HepG2 (cell line): ENCODE data around the gene AFDN. TPM values are rescaled to one million over a fixed set of nuclear protein-coding genes. Genes with fewer than 3 reads are reported as not detected.
A peak's percentile ranks its signal among the peaks of the same experiment; 100 is the strongest.

Experiments used
- ATF7 ChIP-seq, 2 experiments: fragments of 450-650 bp in 1 of 2; sonication (generic) in 1 of 2; formaldehyde crosslinking in 1 of 2; IDR thresholded peaks; 2 replicates each; pipeline versions ENCODE4 v1.4.0 to v1.6.1; 2016 to 2020; ENCODE audit warnings: antibody characterized with exemption in 1 of 2, mild to moderate bottlenecking in 1 of 2, missing genetic modification reagents in 1 of 2
- BCL6 ChIP-seq: IDR thresholded peaks from 2 replicates; pipeline ENCODE4 v1.6.1; 2016; ENCODE audit warnings: missing genetic modification reagents, missing compliant biosample characterization
- FUBP1 ChIP-seq: sonication (generic); formaldehyde crosslinking; IDR thresholded peaks from 2 replicates; pipeline ENCODE4 v1.5.1; 2020; ENCODE audit warnings: missing genetic modification reagents, mild to moderate bottlenecking, borderline replicate concordance
- GZF1 ChIP-seq: sonication (generic); formaldehyde crosslinking; IDR thresholded peaks from 2 replicates; pipeline ENCODE4 v1.5.1; 2020; ENCODE audit warnings: mild to moderate bottlenecking, missing genetic modification reagents
- MXD1 ChIP-seq: sonication (generic); formaldehyde crosslinking; IDR thresholded peaks from 2 replicates; pipeline ENCODE4 v1.4.0; 2020; ENCODE audit warnings: mild to moderate bottlenecking, missing genetic modification reagents
- NFE2 ChIP-seq: sonication (generic); formaldehyde crosslinking; IDR thresholded peaks from 2 replicates; pipeline ENCODE4 v1.4.0; 2020; ENCODE audit warnings: missing genetic modification reagents
- PAXIP1 ChIP-seq: sonication (generic); formaldehyde crosslinking; conservative IDR thresholded peaks from 2 replicates; pipeline ENCODE4 v1.4.0; 2020; ENCODE audit warnings: mild to moderate bottlenecking, missing genetic modification reagents, moderate library complexity
- RAD21 ChIP-seq: fragments of 450-650 bp; formaldehyde crosslinking; IDR thresholded peaks from 2 replicates; pipeline ENCODE4 v1.5.0; 2020; ENCODE audit warnings: mild to moderate bottlenecking
- YY1 ChIP-seq: IDR thresholded peaks from 2 replicates; pipeline ENCODE4 v1.6.1; 2011; ENCODE audit warnings: low read length, low read depth, moderate library complexity, mild to moderate bottlenecking; ENCODE audit not compliant: insufficient read depth, insufficient replicate concordance
- ZBTB4 ChIP-seq: sonication (generic); formaldehyde crosslinking; IDR thresholded peaks from 2 replicates; pipeline ENCODE4 v1.4.0; 2020; ENCODE audit warnings: missing genetic modification reagents, mild to moderate bottlenecking, borderline replicate concordance
- ZFP1 ChIP-seq: IDR thresholded peaks from 2 replicates; pipeline ENCODE4 v1.6.1; 2016
- ZMYM2 ChIP-seq: sonication (generic); formaldehyde crosslinking; IDR thresholded peaks from 2 replicates; pipeline ENCODE4 v1.8.0; 2022; ENCODE audit warnings: mild to moderate bottlenecking, missing genetic modification reagents
- ZNF33B ChIP-seq: sonication (generic); formaldehyde crosslinking; IDR thresholded peaks from 2 replicates; pipeline ENCODE4 v1.5.1; 2020; ENCODE audit warnings: mild to moderate bottlenecking, missing genetic modification reagents
- ZNF616 ChIP-seq: sonication (generic); formaldehyde crosslinking; IDR thresholded peaks from 2 replicates; pipeline ENCODE4 v1.5.0; 2020; ENCODE audit warnings: low read depth, mild to moderate bottlenecking, missing genetic modification reagents
- ZNF816 ChIP-seq: sonication (generic); formaldehyde crosslinking; IDR thresholded peaks from 2 replicates; pipeline ENCODE4 v1.8.0; 2022; ENCODE audit warnings: missing genetic modification reagents, mild to moderate bottlenecking, borderline replicate concordance
- ZNF891 ChIP-seq: sonication (generic); formaldehyde crosslinking; IDR thresholded peaks from 2 replicates; pipeline ENCODE4 v1.5.0; 2020; ENCODE audit warnings: mild to moderate bottlenecking, missing genetic modification reagents
- ZSCAN12 ChIP-seq: sonication (generic); formaldehyde crosslinking; IDR thresholded peaks from 2 replicates; pipeline ENCODE4 v1.9.0; 2021; ENCODE audit warnings: mild to moderate bottlenecking, missing genetic modification reagents
- polyA plus RNA-seq, 8 experiments: library from polyadenylated mRNA; depleted of rRNA in 3 of 8; stranded (reverse) in 7 of 8; unstranded in 1 of 8; fragments of >200 nt; fragmentation: Illumina TruSeq in 4 of 8; extraction: Trizol in 4 of 8; gene quantifications; 2 replicates each; pipeline versions ENCODE4 v1.2.1 to v1.2.3, GENCODE V29; 2011 to 2016; ENCODE audit warnings: low read depth in 4 of 8, missing spikeins in 1 of 8, mixed read lengths in 1 of 8; ENCODE audit not compliant: insufficient read depth in 1 of 8
- total RNA-seq, 5 experiments: library from RNA; depleted of rRNA; stranded (reverse); fragments of >200 nt; fragmentation: Illumina TruSeq; extraction: Trizol; gene quantifications; 2 replicates each; pipeline ENCODE4 v1.2.3, GENCODE V29; 2016; ENCODE audit warnings: low read depth in 1 of 5
- TF ChIP-seq, protein P1 (sequence below): sonication (generic); formaldehyde crosslinking; IDR thresholded peaks from 2 replicates; pipeline ENCODE4 v1.5.1; 2020; ENCODE audit warnings: missing genetic modification reagents, mild to moderate bottlenecking, borderline replicate concordance

The AFDN gene
- total and polyA plus RNA-seq, 2 of the 13 experiments (the other 11 are each of a cell fraction or from before 2014, with no cell fraction given), result 136 to 151 TPM

GRCh38 chr6:167806061-167806700 lies 20.5 kb upstream of the AFDN start (continued):
- TF ChIP-seq, protein P1, sequence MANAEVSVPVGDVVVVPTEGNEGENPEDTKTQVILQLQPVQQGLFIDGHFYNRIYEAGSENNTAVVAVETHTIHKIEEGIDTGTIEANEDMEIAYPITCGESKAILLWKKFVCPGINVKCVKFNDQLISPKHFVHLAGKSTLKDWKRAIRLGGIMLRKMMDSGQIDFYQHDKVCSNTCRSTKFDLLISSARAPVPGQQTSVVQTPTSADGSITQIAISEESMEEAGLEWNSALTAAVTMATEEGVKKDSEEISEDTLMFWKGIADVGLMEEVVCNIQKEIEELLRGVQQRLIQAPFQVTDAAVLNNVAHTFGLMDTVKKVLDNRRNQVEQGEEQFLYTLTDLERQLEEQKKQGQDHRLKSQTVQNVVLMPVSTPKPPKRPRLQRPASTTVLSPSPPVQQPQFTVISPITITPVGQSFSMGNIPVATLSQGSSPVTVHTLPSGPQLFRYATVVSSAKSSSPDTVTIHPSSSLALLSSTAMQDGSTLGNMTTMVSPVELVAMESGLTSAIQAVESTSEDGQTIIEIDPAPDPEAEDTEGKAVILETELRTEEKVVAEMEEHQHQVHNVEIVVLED (CRISPR knock-in tag), result no peak
- peak; percentile 95 for TF ChIP-seq PAXIP1 (CRISPR knock-in tag)
- no peak for TF ChIP-seq NFE2 (CRISPR knock-in tag)
- TF ChIP-seq ZNF33B (CRISPR knock-in tag), result 0 out of 2 replicates have a peak, but pooled peaks have one; percentile 30
- TF ChIP-seq FUBP1, result no peak
- TF ChIP-seq ZNF816, result no peak
- no peak for TF ChIP-seq ZSCAN12 (CRISPR knock-in tag)
- no peak for TF ChIP-seq ATF7 (IDR thresholded peaks at IDR 0.05)
- peak; percentile 80 for TF ChIP-seq ATF7 (CRISPR knock-in tag; IDR thresholded peaks at IDR 0.05)
- no peak for TF ChIP-seq YY1
- TF ChIP-seq ZMYM2 (CRISPR knock-in tag), result no peak; the same call in 1 of the 2 replicates
- peak; percentile 84 for TF ChIP-seq BCL6 (CRISPR knock-in tag)
- TF ChIP-seq ZFP1, result 0 out of 2 replicates have a peak, but pooled peaks have one; percentile 70
- no peak for TF ChIP-seq ZNF616 (CRISPR knock-in tag)
- peak; percentile 76; the same call in 1 of the 2 replicates for TF ChIP-seq ZBTB4 (CRISPR knock-in tag)
- TF ChIP-seq GZF1 (CRISPR knock-in tag), result no peak
- no peak for TF ChIP-seq MXD1 (CRISPR knock-in tag)
- TF ChIP-seq ZNF891 (CRISPR knock-in tag), result no peak
- TF ChIP-seq RAD21 (CRISPR knock-in tag), result peak; percentile 18; the same call in 1 of the 2 replicates
